Measurements from ENCODE around the gene MRPS22. TPM values are rescaled to one million over a fixed set of nuclear protein-coding genes. Genes with fewer than 3 reads are reported as not detected.
A peak's percentile ranks its signal among the peaks of the same experiment; 100 is the strongest.

The MRPS22 gene
- polyA plus RNA-seq, 3 donors: 19.2 to 43.2 (median 39.0) TPM

DNA sequence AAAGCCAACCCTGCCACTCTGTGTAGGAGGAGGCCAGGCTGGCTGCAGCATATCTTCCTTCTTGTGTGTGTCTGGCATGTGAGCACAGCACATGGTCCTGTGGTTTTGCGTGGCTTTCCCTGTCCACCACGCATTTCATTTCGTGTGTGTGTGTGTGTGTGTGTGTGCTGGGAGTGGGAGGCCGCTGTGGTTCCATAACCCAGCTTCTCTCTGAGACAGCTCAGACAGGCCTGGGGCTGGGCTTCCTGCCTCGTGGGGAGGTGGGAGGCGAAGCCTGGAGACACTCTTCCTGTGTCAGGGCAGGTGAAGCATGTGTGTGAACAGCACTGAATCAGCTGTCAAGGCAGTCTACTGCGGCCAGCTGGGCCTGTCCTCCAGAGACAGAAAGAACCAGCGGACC lies 16.0 kb upstream of the MRPS22 start:
- H3K4me2 ChIP-seq (replicated peaks; ENCODE audit: extremely low read depth, low read length, poor library complexity, severe bottlenecking): no peak overlapping the region
- no peaks in the 10 kb centered on the region for H3K9me3 Mint-ChIP-seq
- peaks cover 8% of the 10 kb centered on the region for H3K4me1 Mint-ChIP-seq
- H3K27ac ChIP-seq (ENCODE audit: low read depth in 1 of 2, low read length in 2 of 2): no peak overlapping the region
- H3K36me3 ChIP-seq (replicated peaks in 1 of 2; ENCODE audit: control insufficient read depth in 1 of 2, insufficient read depth in 2 of 2, low read length in 2 of 2): no peaks in the 10 kb centered on the region
- H3K27me3 Mint-ChIP-seq (ENCODE audit: low read depth in 3 of 3): peaks cover 2 to 17% (median 10%) of the 10 kb centered on the region in 3 donors
- no peak overlapping the region for H3K4me3 Mint-ChIP-seq
- no peaks in the 10 kb centered on the region for H3K36me3 Mint-ChIP-seq
- H3K79me2 ChIP-seq (ENCODE audit: insufficient read depth, low read length): no peaks in the 10 kb centered on the region
- no peaks in the 10 kb centered on the region for H3K9me3 ChIP-seq (replicated peaks in 1 of 2; ENCODE audit: control insufficient read depth in 1 of 2, insufficient read depth in 1 of 2, low read length in 2 of 2)
- TF ChIP-seq, protein P1, sequence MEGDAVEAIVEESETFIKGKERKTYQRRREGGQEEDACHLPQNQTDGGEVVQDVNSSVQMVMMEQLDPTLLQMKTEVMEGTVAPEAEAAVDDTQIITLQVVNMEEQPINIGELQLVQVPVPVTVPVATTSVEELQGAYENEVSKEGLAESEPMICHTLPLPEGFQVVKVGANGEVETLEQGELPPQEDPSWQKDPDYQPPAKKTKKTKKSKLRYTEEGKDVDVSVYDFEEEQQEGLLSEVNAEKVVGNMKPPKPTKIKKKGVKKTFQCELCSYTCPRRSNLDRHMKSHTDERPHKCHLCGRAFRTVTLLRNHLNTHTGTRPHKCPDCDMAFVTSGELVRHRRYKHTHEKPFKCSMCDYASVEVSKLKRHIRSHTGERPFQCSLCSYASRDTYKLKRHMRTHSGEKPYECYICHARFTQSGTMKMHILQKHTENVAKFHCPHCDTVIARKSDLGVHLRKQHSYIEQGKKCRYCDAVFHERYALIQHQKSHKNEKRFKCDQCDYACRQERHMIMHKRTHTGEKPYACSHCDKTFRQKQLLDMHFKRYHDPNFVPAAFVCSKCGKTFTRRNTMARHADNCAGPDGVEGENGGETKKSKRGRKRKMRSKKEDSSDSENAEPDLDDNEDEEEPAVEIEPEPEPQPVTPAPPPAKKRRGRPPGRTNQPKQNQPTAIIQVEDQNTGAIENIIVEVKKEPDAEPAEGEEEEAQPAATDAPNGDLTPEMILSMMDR (IDR thresholded peaks at IDR 0.05): no peak
- DNase-seq: no peak
- intact Hi-C loops (cut with micrococcal nuclease): loop anchor here (2.0 to 5.0 kb wide), 3 partner anchors 216 to 391 kb away; no protein-coding TSS in a partner anchor
- no peak overlapping the region for H2AFZ ChIP-seq (ENCODE audit: insufficient read depth, low read depth, low read length, poor library complexity, severe bottlenecking)
- H3K4me3 ChIP-seq (replicated peaks in 1 of 3; ENCODE audit: low read depth in 2 of 3, low read length in 3 of 3): no peak overlapping the region
- WGBS (ENCODE audit: insufficient coverage): 43% methylated on average over 5 of the region's 8 CpGs
- H3K27me3 ChIP-seq (ENCODE audit: control insufficient read depth in 2 of 2, insufficient read depth in 2 of 2, low read length in 2 of 2): peaks cover 0 to 2% of the 10 kb centered on the region in 2 donors
- H3K27ac Mint-ChIP-seq: no peak overlapping the region
- no peak overlapping the region for H3K9ac ChIP-seq (ENCODE audit: insufficient read depth, low read length, poor library complexity, severe bottlenecking)
- peaks cover 0 to 7% of the 10 kb centered on the region in 2 donors for H3K4me1 ChIP-seq (ENCODE audit: control insufficient read depth in 1 of 2, insufficient read depth in 2 of 2, low read length in 2 of 2)
- no peaks in the 10 kb centered on the region for H4K20me1 ChIP-seq (ENCODE audit: insufficient read depth, low read length)

DNA sequence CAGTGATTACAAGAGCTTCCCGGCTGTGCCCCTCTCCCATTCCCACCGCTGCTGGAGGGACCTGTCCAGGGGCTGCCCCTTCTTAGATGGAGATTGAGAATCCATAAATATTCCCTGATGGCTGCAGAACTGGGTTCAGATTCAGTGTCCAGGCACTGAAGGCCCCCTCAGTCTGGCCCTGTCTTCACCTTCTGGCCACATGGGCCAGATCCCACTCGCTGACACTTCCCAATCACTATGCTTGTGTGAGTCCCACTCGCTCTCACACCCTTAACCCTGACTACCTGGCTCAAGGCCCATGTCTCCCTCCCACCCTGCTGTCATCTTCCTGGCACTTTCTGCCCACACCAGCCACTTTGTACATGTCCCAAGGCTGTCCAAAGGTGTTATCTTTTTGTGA lies 15.5 kb upstream of the MRPS22 start:
- H3K27ac Mint-ChIP-seq: no peak overlapping the region
- no peaks in the 10 kb centered on the region for H3K79me2 ChIP-seq (ENCODE audit: insufficient read depth, low read length)

More for the DNA sequence above, 15.5 kb upstream of the MRPS22 start:
- Histone ChIP-seq H3K36me3 (replicated peaks in 1 of 2; ENCODE audit: control insufficient read depth in 1 of 2, insufficient read depth in 2 of 2, low read length in 2 of 2) (no peaks in the 10 kb centered on the region), H4K20me1 (ENCODE audit: insufficient read depth, low read length) (no peaks in the 10 kb centered on the region), H3K4me1 (ENCODE audit: control insufficient read depth in 1 of 2, insufficient read depth in 2 of 2, low read length in 2 of 2) (peaks cover 0 to 7% of the 10 kb centered on the region in 2 donors), H3K4me2 (replicated peaks; ENCODE audit: extremely low read depth, low read length, poor library complexity, severe bottlenecking) (no peak overlapping the region), H3K9ac (ENCODE audit: insufficient read depth, low read length, poor library complexity, severe bottlenecking) (no peak overlapping the region), H2AFZ (ENCODE audit: insufficient read depth, low read depth, low read length, poor library complexity, severe bottlenecking) (no peak overlapping the region), H3K9me3 (replicated peaks in 1 of 2; ENCODE audit: control insufficient read depth in 1 of 2, insufficient read depth in 1 of 2, low read length in 2 of 2) (no peaks in the 10 kb centered on the region), H3K4me3 (replicated peaks in 1 of 3; ENCODE audit: low read depth in 2 of 3, low read length in 3 of 3) (no peak overlapping the region), H3K27me3 (ENCODE audit: control insufficient read depth in 2 of 2, insufficient read depth in 2 of 2, low read length in 2 of 2) (peaks cover 0 to 2% of the 10 kb centered on the region in 2 donors), H3K27ac (ENCODE audit: low read depth in 1 of 2, low read length in 2 of 2) (no peak overlapping the region)
- H3K27me3 Mint-ChIP-seq (ENCODE audit: low read depth in 3 of 3): peaks cover 2 to 17% (median 10%) of the 10 kb centered on the region in 3 donors
- intact Hi-C loops (cut with micrococcal nuclease): loop anchor here (2.0 to 5.0 kb wide), 3 partner anchors 216 to 392 kb away; no protein-coding TSS in a partner anchor
- peaks cover 8% of the 10 kb centered on the region for H3K4me1 Mint-ChIP-seq
- TF ChIP-seq, protein P1 (IDR thresholded peaks at IDR 0.05): no peak
- DNase-seq: no peak
- 95% methylated on average over 4 of the region's 4 CpGs for WGBS (ENCODE audit: insufficient coverage)
- no peaks in the 10 kb centered on the region for H3K9me3 Mint-ChIP-seq
- H3K4me3 Mint-ChIP-seq: peak overlapping the region in 1 of 2 donors; percentile 33
- H3K36me3 Mint-ChIP-seq: no peaks in the 10 kb centered on the region

Data from CD14-positive monocyte (primary cell).